MM.1S (cell line): Measurements from ENCODE around the gene MYEF2.

Experiments used
- CTCF ChIP-seq: fragments of 300-600 bp; sonication (generic); IDR thresholded peaks from 2 replicates; pipeline ENCODE4 v1.5.1; 2016; ENCODE audit warnings: antibody characterized with exemption, low read length, mixed read lengths
- EZH2phosphoT487 ChIP-seq: fragments of 300-600 bp; sonication (generic); IDR thresholded peaks from 2 replicates; pipeline ENCODE4 v1.6.1; 2018; ENCODE audit warnings: antibody characterized with exemption, low read length

- TF ChIP-seq CTCF: no peak
- no peak for TF ChIP-seq EZH2phosphoT487
These were observed 34.2 kb downstream of the MYEF2 start for GRCh38 chr15:48143856-48144255.
